H1 (cell line): ENCODE results near the gene OPCML. TPM values are rescaled to one million over a fixed set of nuclear protein-coding genes. Genes with fewer than 3 reads are reported as not detected.

Source experiments
- ASH2L ChIP-seq: fragments of 200-600, 300-600 bp; sonication (generic); IDR thresholded peaks from one replicate; pipeline ENCODE4 v1.7.1; 2017; ENCODE audit warnings: low read length
- polyA plus RNA-seq, 7 experiments: library from polyadenylated mRNA; depleted of rRNA in 3 of 7; stranded (reverse) in 5 of 7; unstranded in 2 of 7; fragments of >200 nt in 5 of 7; fragments of 200-250 nt in 2 of 7; gene quantifications; 1 replicate in 5 of 7; 2 replicates in 1 of 7; 4 replicates in 1 of 7; pipeline versions ENCODE4 v1.2.1 to v1.2.3, GENCODE V29; 2011 to 2013; ENCODE audit warnings: missing spikeins in 2 of 7, mixed read lengths in 2 of 7
- total RNA-seq: library from RNA; stranded (reverse); fragmentation: NEBNext Ultra II Directional; extraction: Animal tissue kit (Norgen Biotek cat#: 25700); gene quantifications from 2 replicates; pipeline ENCODE4 v1.2.1, GENCODE V29; 2021
- TF ChIP-seq, protein P1 (sequence below): IDR thresholded peaks from 2 replicates; pipeline ENCODE4 v1.6.1; 2011; ENCODE audit warnings: low read length, improper control_type of control experiment
- TF ChIP-seq, protein P2 (sequence below): IDR thresholded peaks from 2 replicates; pipeline ENCODE4 v1.6.1; 2011; ENCODE audit warnings: low read depth, mild to moderate bottlenecking, low read length; ENCODE audit not compliant: insufficient read depth

OPCML gene
- total and polyA plus RNA-seq, 2 of the 8 experiments (the other 6 are each of a cell fraction or from before 2014, with no cell fraction given): 2.3 to 3.1 TPM

DNA sequence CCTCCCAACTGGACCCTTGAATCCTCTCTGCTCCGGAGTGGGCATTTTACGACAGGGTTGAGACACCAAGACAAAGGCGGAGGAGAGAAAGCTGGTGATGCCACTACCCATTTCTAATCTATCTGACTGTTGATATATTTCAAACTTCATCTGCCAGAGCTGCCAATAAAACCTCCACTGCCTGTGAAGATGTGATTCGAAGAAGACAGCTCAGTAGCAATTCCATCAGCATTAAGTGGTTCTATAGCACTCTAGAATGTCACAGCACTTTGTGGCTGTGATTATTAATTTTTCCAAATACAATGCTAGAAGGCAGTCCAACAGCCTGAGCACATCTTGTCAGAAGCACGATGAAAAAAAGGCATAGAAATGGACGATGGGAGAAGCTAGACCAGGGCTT lies 282.8 kb downstream of the OPCML start (continued):
- TF ChIP-seq, protein P1, sequence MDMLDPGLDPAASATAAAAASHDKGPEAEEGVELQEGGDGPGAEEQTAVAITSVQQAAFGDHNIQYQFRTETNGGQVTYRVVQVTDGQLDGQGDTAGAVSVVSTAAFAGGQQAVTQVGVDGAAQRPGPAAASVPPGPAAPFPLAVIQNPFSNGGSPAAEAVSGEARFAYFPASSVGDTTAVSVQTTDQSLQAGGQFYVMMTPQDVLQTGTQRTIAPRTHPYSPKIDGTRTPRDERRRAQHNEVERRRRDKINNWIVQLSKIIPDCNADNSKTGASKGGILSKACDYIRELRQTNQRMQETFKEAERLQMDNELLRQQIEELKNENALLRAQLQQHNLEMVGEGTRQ: no peak
- TF ChIP-seq ASH2L: no peak
- TF ChIP-seq, protein P2, sequence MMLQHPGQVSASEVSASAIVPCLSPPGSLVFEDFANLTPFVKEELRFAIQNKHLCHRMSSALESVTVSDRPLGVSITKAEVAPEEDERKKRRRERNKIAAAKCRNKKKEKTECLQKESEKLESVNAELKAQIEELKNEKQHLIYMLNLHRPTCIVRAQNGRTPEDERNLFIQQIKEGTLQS: no peak
- TF ChIP-seq, all 59 proteins: peak for 0
